WTC11 (cell line): Measurements from ENCODE around the gene TAF4.

ENCODE experiments used
- ATF2 ChIP-seq: sonication (generic); formaldehyde crosslinking; IDR thresholded peaks from 2 replicates; pipeline ENCODE4 v1.8.1; 2022; ENCODE audit warnings: low read depth, missing genetic modification reagents, borderline replicate concordance
- CTCF ChIP-seq: fragments of 200-600 bp; IDR thresholded peaks from 2 replicates; pipeline ENCODE4 v1.8.0; 2022; ENCODE audit warnings: antibody characterized with exemption
- ETV6 ChIP-seq: sonication (generic); formaldehyde crosslinking; IDR thresholded peaks from 2 replicates; pipeline ENCODE4 v1.8.1; 2022; ENCODE audit warnings: mild to moderate bottlenecking, missing genetic modification reagents
- MAX ChIP-seq: sonication (generic); formaldehyde crosslinking; IDR thresholded peaks from 2 replicates; pipeline ENCODE4 v1.8.0; 2022; ENCODE audit warnings: mild to moderate bottlenecking, missing genetic modification reagents
- MXD4 ChIP-seq: fragments of 250-450 bp; sonication (Bioruptor Pico); IDR thresholded peaks from 2 replicates; pipeline ENCODE4 v1.8.0; 2021; ENCODE audit warnings: mild to moderate bottlenecking, moderate library complexity, borderline replicate concordance
- NFYB ChIP-seq: sonication (generic); formaldehyde crosslinking; conservative IDR thresholded peaks from 2 replicates; pipeline ENCODE4 v1.8.0; 2022; ENCODE audit warnings: low read depth, missing genetic modification reagents
- SP1 ChIP-seq: sonication (generic); formaldehyde crosslinking; conservative IDR thresholded peaks from 2 replicates; pipeline ENCODE4 v1.8.1; 2022; ENCODE audit warnings: missing genetic modification reagents
- TEAD4 ChIP-seq: sonication (generic); formaldehyde crosslinking; IDR thresholded peaks from 2 replicates; pipeline ENCODE4 v1.8.0; 2022; ENCODE audit warnings: mild to moderate bottlenecking, missing genetic modification reagents
- USF1 ChIP-seq: sonication (generic); formaldehyde crosslinking; IDR thresholded peaks from 2 replicates; pipeline ENCODE4 v1.8.0; 2022; ENCODE audit warnings: mild to moderate bottlenecking, missing genetic modification reagents
- ZBTB21 ChIP-seq: sonication (generic); formaldehyde crosslinking; IDR thresholded peaks from 2 replicates; pipeline ENCODE4 v1.8.1; 2023; ENCODE audit warnings: mild to moderate bottlenecking, missing genetic modification reagents, borderline replicate concordance
- ZMAT4 ChIP-seq: fragments of 250-450 bp; sonication (Bioruptor Pico); IDR thresholded peaks from 2 replicates; pipeline ENCODE4 v1.9.0; 2021; ENCODE audit warnings: mild to moderate bottlenecking

GRCh38 chr20:62051144-62051543, 14.5 kb downstream of the TAF4 start:
- TF ChIP-seq CTCF (no peak), MAX (CRISPR knock-in tag) (no peak), NFYB (CRISPR knock-in tag) (no peak), TEAD4 (CRISPR knock-in tag) (no peak), ZMAT4 (CRISPR knock-in tag) (no peak), ETV6 (CRISPR knock-in tag) (no peak), MXD4 (no peak), USF1 (CRISPR knock-in tag) (no peak), ATF2 (no peak), SP1 (CRISPR knock-in tag) (no peak), ZBTB21 (CRISPR knock-in tag) (no peak)
